Pancreas (tissue), 10 donors: ENCODE measurements around the gene HDHD5. TPM values are rescaled to one million over a fixed set of nuclear protein-coding genes. Genes with fewer than 3 reads are reported as not detected.

Experiments
- ATAC-seq, 4 donors: fragments of 200-7000 bp; cut with Tn5 transposase; one replicate each; pipeline versions ENCODE4 v1.8.0 to v1.9.1; 2020; ENCODE audit warnings: mild to moderate bottlenecking in 4 of 4, moderate library complexity in 4 of 4
- DNase-seq, 6 donors: peaks; one replicate each; pipeline ENCODE4 v3.0.0-alpha.2; 2020
- FAIRE-seq: peaks from 2 replicates; lab custom pipeline; 2012; peaks lifted over from hg19 to GRCh38; lab: Jason Lieb, UNC
- H3K27ac ChIP-seq, 4 donors: fragments of 200-600 bp; sonication (generic); 1 replicate in 3 of 4; 2 replicates in 1 of 4; pipeline versions ENCODE4 v1.5.0 to v1.8.0; 2020
- H3K27me3 ChIP-seq, 4 donors: fragments of 200-600 bp; one replicate each; pipeline ENCODE4 v1.8.0; 2021
- H3K36me3 ChIP-seq, 3 donors: fragments of 200-600 bp; sonication (generic) in 1 of 3; one replicate each; pipeline versions ENCODE4 v1.5.0 to v1.8.0; 2020 to 2021
- H3K4me1 ChIP-seq, 3 donors: fragments of 200-600 bp; one replicate each; pipeline ENCODE4 v1.8.0; 2021
- H3K4me3 ChIP-seq, 4 donors: fragments of 200-600 bp; sonication (generic) in 2 of 4; one replicate each; pipeline versions ENCODE4 v1.5.0 to v1.8.0; 2020 to 2021
- H3K9me3 ChIP-seq, 4 donors: fragments of 200-600 bp; one replicate each; pipeline ENCODE4 v1.8.0; 2021
- CTCF ChIP-seq, 4 donors: fragments of 200-600 bp; sonication (generic) in 3 of 4; IDR thresholded peaks; one replicate each; pipeline versions ENCODE4 v1.5.0 to v1.8.0; 2021; ENCODE audit warnings: antibody characterized with exemption in 4 of 4
- WGBS, 2 donors: extraction: QIAGEN DNeasy Blood & Tissue Kit; methylation state at CpG; one replicate each; pipeline ENCODE4 v1.1.7; 2013; 5-methylcytosine and 5-hydroxymethylcytosine counted together
- intact Hi-C, 3 donors: fragments of 100-400 bp; cut with DNase I; formaldehyde crosslinking; loops; one replicate each; pipeline versions ENCODE4 v1.11.1 to v1.14.2; 2022
- polyA plus RNA-seq, 2 donors: library from polyadenylated mRNA; stranded (reverse); fragments of 200-250 nt; gene quantifications; one replicate each; pipeline ENCODE4 v1.2.3, GENCODE V29; 2013
- total RNA-seq, 6 donors: library from RNA; stranded (reverse); fragmentation: NEBNext Ultra II Directional in 4 of 6; extraction: Animal tissue kit (Norgen Biotek cat#: 25700) in 4 of 6; gene quantifications; one replicate each; pipeline versions ENCODE4 v1.2.1 to v1.2.4, GENCODE V29; 2021 to 2023
- donor health status: healthy with polysubstance abuse.
- donor health status: DM: no; HTN: no; CAD: no; lungs with moderate emphysema.
- donor health status: DM: no; HTN: no; CAD: no.
- donor health status: control.
- donor health status: control.
- donor health status: Bipolar disorder and iron deficiency.
- donor health status: DM: yes; HTN: yes; CAD: no.
- donor health status: DM: no; HTN: no; CAD: no.
- donor health status: DM: no; HTN: no; CAD: no.
- donor health status: DM: yes; HTN: yes; CAD: no.

HDHD5 gene
- total and polyA plus RNA-seq, 8 donors, result 10.5 to 43.6 (median 17.0) TPM

GRCh38 chr22:17133137-17133536 is 25.9 kb downstream of the HDHD5 start:
- TF ChIP-seq CTCF (IDR thresholded peaks at IDR 0.05), result no peak
- H3K27ac ChIP-seq, result no peak overlapping the region
- H3K4me3 ChIP-seq, result no peak overlapping the region
- no peaks in the 10 kb centered on the region for H3K9me3 ChIP-seq
- 91% methylated on average over 7 of the region's 7 CpGs for WGBS, 2 donors
- FAIRE-seq (no peak), DNase-seq (no peak), ATAC-seq (no peak)
- no peaks in the 10 kb centered on the region for H3K36me3 ChIP-seq
- no peaks in the 10 kb centered on the region for H3K4me1 ChIP-seq
- H3K27me3 ChIP-seq, result no peaks in the 10 kb centered on the region
- intact Hi-C loops, result no loop called here

- Histone ChIP-seq H3K4me3 (no peak overlapping the region), H3K4me1 (no peaks in the 10 kb centered on the region), H3K36me3 (no peaks in the 10 kb centered on the region), H3K27ac (no peak overlapping the region), H3K9me3 (no peaks in the 10 kb centered on the region), H3K27me3 (no peaks in the 10 kb centered on the region)
- FAIRE-seq (no peak), ATAC-seq (no peak), DNase-seq (no peak)
- intact Hi-C loops, result no loop called here
- 13 to 27% methylated on average over 2 of the region's 2 CpGs for WGBS, 2 donors
- TF ChIP-seq CTCF (IDR thresholded peaks at IDR 0.05), result no peak
Observed at GRCh38 chr22:17132112-17132511, 27.0 kb downstream of the HDHD5 start.

- no peak for TF ChIP-seq CTCF (IDR thresholded peaks at IDR 0.05)
- no peak for FAIRE-seq
- 44 to 46% methylated on average over 5 of the region's 5 CpGs for WGBS, 2 donors
Observed at GRCh38 chr22:17131686-17132085, 27.4 kb downstream of the HDHD5 start.

GRCh38 chr22:17130199-17130598 is 28.9 kb downstream of the HDHD5 start:
- DNase-seq (no peak), FAIRE-seq (no peak), ATAC-seq (no peak)
- no peak overlapping the region for H3K4me3 ChIP-seq
- WGBS, 2 donors, result 68 to 71% methylated on average over 1 of the region's 1 CpG
- H3K36me3 ChIP-seq, result no peaks in the 10 kb centered on the region
- no peaks in the 10 kb centered on the region for H3K4me1 ChIP-seq
- no peaks in the 10 kb centered on the region for H3K9me3 ChIP-seq
- intact Hi-C loops, result no loop called here
- no peak for TF ChIP-seq CTCF (IDR thresholded peaks at IDR 0.05)
- H3K27ac ChIP-seq, result no peak overlapping the region
- no peaks in the 10 kb centered on the region for H3K27me3 ChIP-seq

More at GRCh38 chr22:17131686-17132085, 27.4 kb downstream of the HDHD5 start:
- no peak for ATAC-seq
- Histone ChIP-seq H3K27me3 (no peaks in the 10 kb centered on the region), H3K36me3 (no peaks in the 10 kb centered on the region), H3K9me3 (no peaks in the 10 kb centered on the region), H3K4me1 (no peaks in the 10 kb centered on the region), H3K27ac (no peak overlapping the region), H3K4me3 (no peak overlapping the region)
- intact Hi-C loops, result no loop called here
- no peak for DNase-seq

GRCh38 chr22:17121233-17122195 is 37.6 kb downstream of the HDHD5 start, which contains the start of gene TMEM121B:
Gene TMEM121B (minus strand): TSS chr22:17121360. CDS start chr22:17121127, 233 bp downstream.
- Histone ChIP-seq H3K27me3 (peaks cover 0 to 4% (median 0%) of the 10 kb centered on the region in 4 donors), H3K27ac (no peak within 1 kb of the TSS), H3K9me3 (no peaks in the 10 kb centered on the region), H3K36me3 (no peaks in the 10 kb centered on the region), H3K4me3 (peak within 1 kb of the TSS; percentile 40 to 84 (median 52)), H3K4me1 (no peaks in the 10 kb centered on the region)
- peak; percentile 79 to 92 (median 85) for ATAC-seq
- DNase-seq, result peak; percentile 64 to 90 (median 75)
- 4 to 5% methylated on average over 65 to 69 of the region's 69 CpGs for WGBS, 2 donors
- intact Hi-C loops, result no loop called here
- no peak for TF ChIP-seq CTCF (IDR thresholded peaks at IDR 0.05)
- FAIRE-seq, result no peak
